Astrocyte of the spinal cord (primary cell): ENCODE results near the gene TUBB1.
A peak's percentile ranks its signal among the peaks of the same experiment; 100 is the strongest.
"Not testable (repeated sequence)": the region's sequence is repeated elsewhere in the genome, so short reads cannot be mapped to it uniquely, and the experiment has no call there.

Experiments used
- DNase-seq: peaks from one replicate; pipeline ENCODE4 v3.0.0; 2011; ENCODE audit warnings: low read depth, low spot score
- H3K4me3 ChIP-seq: 2 replicates; pipeline ENCODE4 v1.5.1; 2011; ENCODE audit warnings: low read depth, mild to moderate bottlenecking, low read length, moderate library complexity
- in situ Hi-C: cut with HindIII; loops from 2 replicates; pipeline ENCODE4 v1.10.0; 2017; ENCODE audit warnings: low sequenced_read_pairs
- TF ChIP-seq, protein P1 (sequence below): IDR thresholded peaks from 2 replicates; pipeline ENCODE4 v1.5.1; 2012; ENCODE audit warnings: low read depth, mild to moderate bottlenecking, low read length, inconsistent platforms

Gene TUBB1

DNA sequence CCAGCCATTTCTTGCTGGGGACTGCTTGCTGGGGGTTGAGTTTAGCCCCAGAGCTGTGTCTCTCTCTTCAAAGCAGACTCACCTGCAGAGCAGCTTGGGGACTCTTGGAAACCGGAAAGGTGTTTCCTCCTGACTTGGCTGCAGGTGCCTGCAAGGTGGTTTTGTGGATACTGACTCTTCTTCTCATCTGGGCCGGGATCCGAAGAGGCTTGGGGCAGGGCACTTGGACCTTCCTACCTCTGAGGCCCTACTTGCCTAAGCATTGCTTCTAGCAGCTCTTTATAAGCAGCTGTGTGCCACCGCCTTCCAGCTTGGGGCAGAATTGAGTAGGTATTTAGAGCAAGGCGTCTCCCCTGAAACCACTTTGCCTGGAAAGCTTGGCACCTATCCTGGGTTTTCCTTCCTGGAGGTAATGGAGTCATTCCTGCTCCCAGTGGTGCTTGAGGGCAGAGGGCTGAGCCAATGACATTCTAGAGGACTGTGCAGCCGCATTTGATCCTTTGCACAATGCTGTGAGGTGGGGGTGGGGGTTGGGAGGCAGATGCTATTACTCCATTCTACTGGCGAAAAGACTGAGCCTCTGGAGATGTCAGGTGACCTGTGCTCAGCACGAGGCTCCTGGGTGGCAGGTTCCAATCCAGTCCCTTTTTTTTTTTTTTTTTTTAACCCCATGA lies 8.8 kb upstream of the TUBB1 start:
- no peak overlapping the region for H3K4me3 ChIP-seq
- DNase-seq = peak; percentile 19
- in situ Hi-C loops = no loop called here
- TF ChIP-seq, protein P1, sequence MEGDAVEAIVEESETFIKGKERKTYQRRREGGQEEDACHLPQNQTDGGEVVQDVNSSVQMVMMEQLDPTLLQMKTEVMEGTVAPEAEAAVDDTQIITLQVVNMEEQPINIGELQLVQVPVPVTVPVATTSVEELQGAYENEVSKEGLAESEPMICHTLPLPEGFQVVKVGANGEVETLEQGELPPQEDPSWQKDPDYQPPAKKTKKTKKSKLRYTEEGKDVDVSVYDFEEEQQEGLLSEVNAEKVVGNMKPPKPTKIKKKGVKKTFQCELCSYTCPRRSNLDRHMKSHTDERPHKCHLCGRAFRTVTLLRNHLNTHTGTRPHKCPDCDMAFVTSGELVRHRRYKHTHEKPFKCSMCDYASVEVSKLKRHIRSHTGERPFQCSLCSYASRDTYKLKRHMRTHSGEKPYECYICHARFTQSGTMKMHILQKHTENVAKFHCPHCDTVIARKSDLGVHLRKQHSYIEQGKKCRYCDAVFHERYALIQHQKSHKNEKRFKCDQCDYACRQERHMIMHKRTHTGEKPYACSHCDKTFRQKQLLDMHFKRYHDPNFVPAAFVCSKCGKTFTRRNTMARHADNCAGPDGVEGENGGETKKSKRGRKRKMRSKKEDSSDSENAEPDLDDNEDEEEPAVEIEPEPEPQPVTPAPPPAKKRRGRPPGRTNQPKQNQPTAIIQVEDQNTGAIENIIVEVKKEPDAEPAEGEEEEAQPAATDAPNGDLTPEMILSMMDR = no peak

DNA sequence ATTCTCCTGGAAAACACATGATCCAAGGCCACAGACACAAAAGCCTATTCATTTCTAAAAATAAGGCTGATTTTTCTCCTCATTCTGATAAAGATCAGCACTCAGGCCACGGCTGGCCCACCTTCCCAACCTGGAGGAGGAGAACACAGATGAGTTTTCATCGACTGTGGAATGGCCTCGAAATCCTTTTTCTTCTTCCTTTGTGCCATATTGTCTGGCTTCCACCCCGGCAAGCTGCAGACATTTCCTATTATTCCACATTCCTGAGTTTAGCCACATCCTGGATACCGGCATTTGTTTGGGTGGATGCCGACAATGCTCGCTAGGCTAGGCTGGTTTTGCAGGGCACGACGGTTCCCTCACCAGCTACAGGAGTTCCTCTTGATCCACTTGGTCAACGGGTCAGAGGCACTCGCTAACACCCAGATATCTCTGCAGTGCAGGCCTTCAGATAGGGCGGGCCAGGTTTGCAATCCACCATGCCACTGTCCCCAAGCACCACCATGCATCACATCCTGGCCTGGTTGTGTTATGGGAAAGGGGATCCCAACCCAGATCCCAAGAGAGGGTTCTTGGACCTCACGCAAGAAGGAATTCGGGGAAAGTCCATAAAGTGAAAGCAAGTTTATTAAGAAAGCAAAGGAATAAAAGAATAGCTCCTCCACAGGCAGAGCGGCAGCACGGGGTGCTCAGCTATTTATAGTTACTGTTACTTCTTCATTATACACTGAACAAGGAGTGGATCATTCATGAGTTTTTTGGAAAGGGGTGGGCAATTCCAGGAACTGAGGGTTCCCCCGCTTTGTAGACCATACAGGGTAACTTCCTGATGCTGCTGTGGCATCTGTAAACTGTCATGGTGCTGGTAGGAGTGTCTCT lies 8.0 kb upstream of the TUBB1 start:
- no peak overlapping the region for H3K4me3 ChIP-seq

DNA sequence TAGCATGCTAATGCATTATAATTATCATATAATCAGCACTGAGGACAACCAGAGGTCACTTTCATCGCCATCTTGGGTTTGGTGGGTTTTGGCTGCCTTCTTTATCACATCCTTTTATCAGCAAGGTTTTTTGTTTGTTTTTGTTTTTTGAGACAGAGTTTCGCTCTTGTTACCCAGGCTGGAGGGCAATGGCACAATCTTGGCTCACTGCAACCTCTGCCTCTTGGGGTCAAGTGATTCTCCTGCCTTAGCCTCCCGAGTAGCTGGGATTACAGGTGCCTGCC lies 7.4 kb upstream of the TUBB1 start:
- H3K4me3 ChIP-seq, DNase-seq, in situ Hi-C loops: not testable (repeated sequence)

More for the DNA sequence above, 8.0 kb upstream of the TUBB1 start:
- TF ChIP-seq, protein P1 = no peak
- in situ Hi-C loops = no loop called here
- peak; percentile 92 for DNase-seq

DNA sequence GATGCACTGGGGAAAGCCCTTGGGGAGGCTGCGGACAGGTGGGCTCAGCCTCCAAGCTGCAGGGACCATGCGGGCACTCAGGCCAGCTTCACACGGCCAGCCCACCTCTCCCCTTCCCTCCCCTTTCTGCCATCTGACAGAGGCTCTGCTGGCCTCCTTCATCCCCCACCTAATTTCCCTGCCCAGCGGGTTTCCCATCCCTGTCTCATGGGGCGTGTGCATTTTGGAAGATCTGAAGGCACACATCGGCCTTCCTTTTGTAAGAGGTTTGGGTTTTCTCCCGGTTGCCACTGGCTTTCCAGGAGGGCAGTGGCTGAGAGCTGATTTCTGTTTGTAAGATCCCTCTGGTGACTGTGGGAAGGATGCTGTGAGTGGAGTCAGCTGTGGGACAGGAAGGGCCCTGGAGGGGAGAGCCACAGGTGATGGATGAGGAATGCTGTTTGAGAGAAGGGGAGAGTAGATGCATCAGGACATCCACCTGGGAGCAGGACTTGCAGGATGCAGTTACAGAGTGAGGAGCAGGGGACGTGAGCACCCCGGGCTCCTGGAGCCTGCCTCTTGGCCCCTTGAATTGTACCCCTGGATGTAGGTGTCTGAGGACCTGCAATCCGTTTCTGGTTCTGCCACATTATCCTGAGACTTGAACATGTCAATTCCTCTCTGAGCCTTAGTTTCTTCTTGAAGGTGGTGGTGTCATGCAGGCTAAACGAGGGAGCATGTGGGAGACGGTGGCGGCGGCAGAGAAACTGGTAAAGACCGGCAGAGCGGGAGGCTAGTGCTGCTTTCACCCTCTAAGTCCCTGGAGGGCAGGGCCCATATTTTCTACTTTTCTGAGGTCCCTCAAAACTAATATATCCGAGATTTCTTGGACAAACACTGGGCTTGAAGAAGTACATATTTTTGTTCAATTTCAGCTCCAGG lies 5.9 kb upstream of the TUBB1 start:
- in situ Hi-C loops = no loop called here
- no peak overlapping the region for H3K4me3 ChIP-seq
- TF ChIP-seq, protein P1 = no peak
- DNase-seq = no peak

DNA sequence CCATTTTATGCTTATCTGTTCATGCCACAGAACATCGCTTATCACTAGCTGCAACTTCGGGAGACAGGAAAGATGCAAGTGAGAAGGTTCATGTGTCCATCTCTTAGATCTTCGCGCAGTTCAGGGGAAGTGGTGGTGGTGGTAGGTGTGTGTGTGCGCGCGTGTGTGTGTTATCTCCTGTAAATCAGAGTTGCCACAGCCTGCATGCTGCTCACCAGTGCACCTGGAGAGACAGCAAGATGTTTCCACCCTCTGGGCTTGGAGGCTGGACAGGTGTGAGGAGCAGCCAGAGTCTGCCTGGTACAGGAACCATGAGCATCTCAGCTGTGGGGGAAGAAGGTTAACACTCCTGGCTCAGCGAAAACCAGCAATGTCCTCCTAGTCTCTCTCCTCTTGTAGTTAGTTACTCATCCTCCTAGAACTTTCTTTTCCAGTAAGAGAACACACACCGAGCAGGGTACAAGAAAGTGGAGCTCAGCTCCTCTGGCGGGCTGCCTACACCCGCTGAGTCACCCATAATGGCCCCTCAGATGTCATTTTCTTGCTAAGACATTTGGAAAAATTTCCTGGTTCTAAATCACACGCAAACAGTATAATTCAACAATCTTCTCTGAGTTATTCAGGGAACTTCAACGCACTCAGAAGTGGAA lies 5.1 kb upstream of the TUBB1 start:
- in situ Hi-C loops = no loop called here
- TF ChIP-seq, protein P1 = no peak
- DNase-seq = peak; percentile 75
- H3K4me3 ChIP-seq = no peak overlapping the region

DNA sequence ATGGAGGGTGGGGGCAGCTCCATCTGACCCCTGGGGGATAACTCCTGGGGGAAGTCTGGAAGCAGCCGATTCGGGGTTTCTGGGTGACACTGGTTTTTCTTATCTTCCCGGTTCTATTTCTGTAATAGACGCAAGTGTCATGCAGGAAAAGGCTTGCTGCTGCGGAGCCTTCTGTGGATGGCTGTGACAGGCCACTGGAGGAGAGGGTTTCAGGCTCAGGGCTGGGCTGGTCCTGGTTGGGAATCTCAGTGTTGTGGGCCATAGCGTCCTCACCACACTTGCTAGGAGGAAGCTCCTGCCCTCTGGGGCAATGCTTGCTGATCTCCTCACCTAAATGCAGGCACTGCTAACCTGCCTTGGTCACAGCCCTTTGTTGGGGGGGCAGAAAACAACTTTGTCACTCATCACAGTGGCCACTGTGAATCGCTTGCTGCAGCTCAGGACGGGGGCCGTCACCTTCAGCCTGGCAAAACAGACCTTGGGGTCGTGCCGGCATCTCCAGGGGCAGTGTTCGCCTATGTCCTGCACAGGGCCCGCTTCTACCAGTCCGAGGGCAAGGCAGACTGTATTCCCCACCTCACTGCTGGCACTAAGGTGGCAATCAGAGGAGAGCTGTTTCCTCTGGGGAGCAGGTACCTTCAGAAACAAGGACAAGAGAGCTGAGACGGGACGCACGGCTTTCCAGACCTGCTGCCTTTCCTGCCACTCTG lies 4.4 kb upstream of the TUBB1 start:
- no peak for DNase-seq

More for the DNA sequence above, 4.4 kb upstream of the TUBB1 start:
- TF ChIP-seq, protein P1 = no peak
- H3K4me3 ChIP-seq = no peak overlapping the region
- in situ Hi-C loops = no loop called here
